Mesodermal cell (in vitro differentiated cells): Measurements from ENCODE around the gene ZDHHC12.
"Not testable (repeated sequence)": the region's sequence is repeated elsewhere in the genome, so short reads cannot be mapped to it uniquely, and the experiment has no call there.

Source experiments
- H3K27ac ChIP-seq: 2 replicates; pipeline ENCODE4 v1.7.0; 2013; ENCODE audit warnings: mild to moderate bottlenecking, low read depth, low read length, moderate library complexity; ENCODE audit not compliant: severe bottlenecking
- H3K36me3 ChIP-seq: 2 replicates; pipeline ENCODE4 v1.7.1; 2013; ENCODE audit warnings: mild to moderate bottlenecking, low read length, moderate library complexity; ENCODE audit not compliant: control insufficient read depth, insufficient read depth
- H3K4me1 ChIP-seq: one replicate; pipeline ENCODE4 v1.7.1; 2013; ENCODE audit warnings: mild to moderate bottlenecking, low read length; ENCODE audit not compliant: insufficient read depth, control insufficient read depth, poor library complexity, severe bottlenecking
- H3K4me3 ChIP-seq: 2 replicates; pipeline ENCODE4 v1.7.0; 2013; ENCODE audit warnings: low read length, control low read depth, mild to moderate bottlenecking; ENCODE audit not compliant: insufficient read depth, poor library complexity, severe bottlenecking; ENCODE audit errors: extremely low read depth
- H3K9me3 ChIP-seq: 2 replicates; pipeline ENCODE4 v1.7.1; 2013; ENCODE audit warnings: mild to moderate bottlenecking, low read length, moderate library complexity; ENCODE audit not compliant: control insufficient read depth
- WGBS, 2 experiments: methylation state at CpG; one replicate each; pipeline ENCODE4 v1.1.5; 2013; ENCODE audit warnings: missing lambda C conversion rate in 2 of 2; ENCODE audit not compliant: insufficient coverage in 2 of 2; 5-methylcytosine and 5-hydroxymethylcytosine counted together

ZDHHC12 gene

DNA sequence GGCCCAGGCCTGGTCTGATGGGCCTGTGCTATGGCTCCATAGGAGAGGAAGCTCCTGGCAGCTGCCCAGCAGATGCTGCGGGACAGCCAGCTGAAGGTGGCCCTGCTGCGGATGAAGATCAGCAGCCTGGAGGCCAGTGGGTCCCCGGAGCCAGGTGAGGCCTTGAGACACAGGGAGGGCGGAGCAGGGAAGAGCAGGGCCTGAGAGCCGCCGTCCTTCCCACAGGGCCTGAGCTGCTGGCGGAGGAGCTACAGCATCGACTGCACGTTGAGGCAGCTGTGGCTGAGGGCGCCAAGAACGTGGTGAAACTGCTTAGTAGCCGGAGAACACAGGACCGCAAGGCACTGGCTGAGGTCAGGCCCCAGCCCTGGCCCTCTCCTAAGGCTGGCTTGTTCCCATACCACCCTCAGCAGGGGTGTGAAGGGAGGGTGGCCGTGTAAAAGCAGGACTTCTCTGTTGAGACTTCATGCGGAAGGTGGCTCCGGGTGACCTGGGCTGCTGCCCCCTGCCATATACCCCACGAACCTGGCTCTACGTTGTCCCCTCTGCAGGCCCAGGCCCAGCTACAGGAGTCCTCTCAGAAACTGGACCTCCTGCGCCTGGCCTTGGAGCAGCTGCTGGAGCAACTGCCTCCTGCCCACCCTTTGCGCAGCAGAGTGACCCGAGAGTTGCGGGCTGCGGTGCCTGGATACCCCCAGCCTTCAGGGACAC lies 17.1 kb downstream of the ZDHHC12 start:
- Histone ChIP-seq H3K4me3 (no peak overlapping the region), H3K27ac (no peak overlapping the region), H3K9me3 (no peaks in the 10 kb centered on the region), H3K4me1 (peaks cover 10% of the 10 kb centered on the region), H3K36me3 (peaks cover 34% of the 10 kb centered on the region)
- WGBS, 2 experiments = 88 to 91% methylated on average over 18 to 21 of the region's 23 CpGs

DNA sequence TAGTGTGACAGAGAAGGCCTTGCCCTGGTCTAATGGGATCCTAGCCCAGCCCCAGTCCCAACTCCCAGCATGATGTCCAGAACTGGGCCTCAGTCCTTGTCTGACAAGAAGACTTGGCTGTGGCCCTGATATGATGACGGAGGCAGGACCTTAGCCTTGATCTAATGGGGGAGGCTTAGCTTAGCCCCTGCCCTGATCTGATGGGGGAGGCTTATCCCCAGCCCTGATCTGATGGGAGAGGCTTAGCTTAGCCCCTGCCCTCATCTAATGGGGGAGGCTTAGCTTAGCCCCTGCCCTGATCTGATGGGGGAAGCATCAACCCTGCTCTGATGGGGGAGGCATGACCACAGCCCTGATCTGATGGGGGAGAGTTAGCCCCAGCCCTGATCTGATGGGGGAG lies 17.9 kb downstream of the ZDHHC12 start:
- Histone ChIP-seq H3K4me1 (peaks cover 10% of the 10 kb centered on the region), H3K4me3 (no peak overlapping the region), H3K36me3 (peaks cover 34% of the 10 kb centered on the region), H3K9me3 (no peaks in the 10 kb centered on the region), H3K27ac (no peak overlapping the region)
- 92 to 100% methylated on average over 1 of the region's 1 CpG for WGBS, 2 experiments

DNA sequence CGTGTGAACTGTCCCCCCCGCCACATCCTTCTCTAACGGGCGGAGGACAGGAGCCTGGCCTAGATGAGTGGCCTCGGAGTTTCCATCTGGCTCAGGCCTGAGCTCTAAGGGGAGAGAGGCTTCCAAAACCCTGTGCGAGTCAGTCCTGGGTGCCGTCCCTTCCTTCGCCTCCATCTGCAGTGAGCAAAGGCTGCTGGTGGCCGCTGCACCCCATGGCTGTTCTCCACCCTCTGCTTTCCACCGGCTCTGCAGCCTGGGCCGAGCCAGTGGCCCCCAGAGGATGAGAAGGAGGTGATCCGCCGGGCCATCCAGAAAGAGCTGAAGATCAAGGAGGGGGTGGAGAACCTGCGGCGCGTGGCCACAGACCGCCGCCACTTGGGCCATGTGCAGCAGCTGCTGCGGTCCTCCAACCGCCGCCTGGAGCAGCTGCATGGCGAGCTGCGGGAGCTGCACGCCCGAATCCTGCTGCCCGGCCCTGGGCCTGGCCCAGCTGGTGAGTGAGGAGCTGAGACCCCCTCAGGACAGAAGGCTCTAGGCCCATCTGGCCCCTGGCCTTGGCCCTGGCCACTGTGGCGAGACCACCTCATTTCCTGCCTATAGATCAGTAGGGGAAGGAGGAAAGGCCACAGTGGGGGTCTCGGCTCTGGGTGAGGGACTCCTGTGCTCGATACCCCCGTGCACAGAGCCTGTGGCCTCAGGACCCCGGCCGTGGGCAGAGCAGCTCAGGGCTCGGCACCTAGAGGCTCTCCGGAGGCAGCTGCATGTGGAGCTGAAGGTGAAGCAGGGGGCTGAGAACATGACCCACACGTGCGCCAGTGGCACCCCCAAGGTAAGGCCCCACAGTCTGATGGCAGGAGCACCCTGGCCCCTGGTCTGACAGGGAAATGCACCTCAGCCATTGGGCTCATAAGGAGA lies 18.6 kb downstream of the ZDHHC12 start:
- Histone ChIP-seq H3K36me3 (peaks cover 34% of the 10 kb centered on the region), H3K9me3 (no peaks in the 10 kb centered on the region), H3K27ac (no peak overlapping the region), H3K4me3 (no peak overlapping the region), H3K4me1 (peaks cover 10% of the 10 kb centered on the region)
- WGBS, 2 experiments = 94 to 97% methylated on average over 27 to 32 of the region's 36 CpGs

DNA sequence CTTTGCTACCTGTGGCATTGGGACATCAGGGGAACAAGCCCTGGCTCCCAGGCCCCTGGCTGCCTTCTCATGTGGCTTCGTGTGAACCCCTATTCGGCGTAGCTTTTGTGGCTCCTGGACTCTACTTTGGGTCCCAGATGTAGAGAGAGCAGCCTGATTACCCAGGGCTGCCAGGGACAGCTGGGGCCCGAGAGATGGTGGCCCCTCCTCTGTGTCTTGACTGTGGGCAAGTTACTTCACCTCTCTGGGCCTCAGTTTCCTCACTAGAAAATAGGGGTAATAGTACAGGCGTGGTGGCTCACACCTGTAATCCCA lies 19.6 kb downstream of the ZDHHC12 start:
- H3K4me3 ChIP-seq = no peak overlapping the region
- H3K4me1 ChIP-seq = peaks cover 10% of the 10 kb centered on the region
- 97 to 98% methylated on average over 5 of the region's 5 CpGs for WGBS, 2 experiments
- no peak overlapping the region for H3K27ac ChIP-seq
- peaks cover 31% of the 10 kb centered on the region for H3K36me3 ChIP-seq
- H3K9me3 ChIP-seq = no peaks in the 10 kb centered on the region

DNA sequence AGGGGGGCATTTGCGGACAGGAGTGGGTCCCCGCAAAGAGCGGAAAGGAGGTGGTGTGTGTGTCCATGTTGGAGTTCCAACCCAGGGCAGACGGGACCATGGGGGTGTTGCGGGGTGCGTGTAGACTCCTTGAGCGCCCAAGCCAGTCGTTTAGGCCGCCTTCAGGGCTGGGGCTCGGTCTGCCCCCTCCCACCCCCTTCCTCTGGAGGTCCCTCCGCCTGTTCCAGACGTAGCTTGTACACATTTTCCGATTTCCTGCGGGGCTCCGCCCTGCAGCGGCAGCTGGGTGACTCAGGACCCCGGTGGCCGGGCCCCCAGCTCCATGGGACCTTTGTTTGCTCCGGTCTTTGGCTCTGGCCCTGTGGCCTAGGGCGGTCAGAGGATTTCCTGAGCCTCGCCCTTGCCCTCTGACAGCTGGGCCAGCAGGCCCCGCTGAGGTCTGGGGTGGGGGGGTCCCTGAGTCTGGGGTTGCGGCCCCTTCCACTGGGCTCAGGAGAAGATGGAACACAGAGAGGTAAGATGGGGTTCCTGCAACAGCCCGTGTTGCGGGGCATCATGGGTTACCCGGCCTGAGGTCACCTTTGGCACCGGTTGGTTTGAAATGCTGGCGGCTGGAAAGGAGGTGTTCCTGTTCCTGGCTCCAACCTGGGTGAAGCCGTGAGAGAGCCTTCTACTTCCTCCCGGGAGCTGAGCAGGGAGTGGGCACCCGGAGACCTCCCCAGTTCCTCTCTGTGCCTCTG lies 20.1 kb downstream of the ZDHHC12 start:
- H3K9me3 ChIP-seq = no peaks in the 10 kb centered on the region
- H3K36me3 ChIP-seq = peaks cover 30% of the 10 kb centered on the region
- H3K4me1 ChIP-seq = peaks cover 10% of the 10 kb centered on the region
- H3K4me3 ChIP-seq = peak overlapping the region; percentile 86
- 90% methylated on average over 27 to 31 of the region's 31 CpGs for WGBS, 2 experiments
- H3K27ac ChIP-seq = no peak overlapping the region

DNA sequence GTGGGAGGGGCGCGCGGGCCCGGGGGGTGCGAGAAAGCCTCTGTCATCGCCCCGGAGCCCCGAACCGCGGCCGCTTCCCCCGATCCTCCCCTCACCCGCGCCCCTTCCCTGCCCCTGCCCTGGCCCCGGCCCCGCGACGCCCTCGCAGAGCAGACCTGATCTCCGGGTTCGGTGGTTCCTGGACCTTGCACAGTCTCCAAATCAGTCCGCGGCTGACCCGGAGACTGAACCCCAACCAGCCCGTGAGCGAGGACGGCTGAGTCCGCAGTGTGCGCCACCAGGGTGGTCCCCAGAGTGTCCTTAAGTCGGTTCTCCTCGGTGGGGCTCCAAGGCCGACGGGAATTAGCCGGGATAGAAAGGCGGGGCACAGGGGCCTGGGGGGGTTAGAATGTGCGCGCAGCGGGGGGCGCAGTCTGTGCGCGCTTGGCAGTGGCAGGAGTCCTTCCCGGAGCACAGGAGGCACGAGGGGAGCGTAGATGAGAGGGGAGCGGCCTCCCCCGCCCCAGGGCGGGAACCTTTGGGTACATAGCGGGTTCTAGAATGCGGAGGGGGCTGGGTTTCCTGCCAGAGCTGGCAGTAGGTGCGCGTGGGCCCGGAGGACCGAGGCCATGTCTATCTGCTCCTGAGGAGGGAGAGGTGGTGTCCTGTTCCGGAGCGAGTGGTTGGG lies 20.8 kb downstream of the ZDHHC12 start:
- 5 to 6% methylated on average over 44 to 45 of the region's 55 CpGs for WGBS, 2 experiments
- Histone ChIP-seq H3K27ac (peak overlapping the region; percentile 29), H3K4me3 (peak overlapping the region; percentile 86), H3K4me1 (peaks cover 10% of the 10 kb centered on the region), H3K36me3 (peaks cover 25% of the 10 kb centered on the region), H3K9me3 (no peaks in the 10 kb centered on the region)

DNA sequence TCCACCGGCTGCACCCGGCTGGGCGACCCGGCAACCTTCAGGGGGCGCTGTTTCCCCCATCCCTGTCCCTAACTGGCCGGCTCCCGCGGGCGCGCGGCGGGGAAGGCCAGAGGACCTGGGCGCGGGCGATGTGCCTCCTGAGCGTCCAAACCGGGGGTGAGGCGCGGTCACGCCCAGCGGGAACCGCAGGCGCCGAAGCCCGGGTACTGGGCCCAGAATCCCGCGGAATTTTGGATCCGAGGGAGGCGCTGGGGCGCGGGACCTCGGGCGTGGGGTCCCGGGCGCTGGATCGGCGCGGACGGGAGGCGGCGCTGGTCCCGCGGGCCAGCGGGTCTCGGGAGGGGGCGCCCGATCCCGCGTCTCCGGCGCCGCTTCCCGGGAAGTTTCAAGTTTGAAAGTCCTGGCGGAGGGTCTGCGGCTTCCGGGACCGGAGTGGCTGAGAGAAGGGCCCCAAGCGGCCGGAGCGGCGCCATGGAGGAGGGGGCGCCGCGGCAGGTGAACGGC lies 21.4 kb downstream of the ZDHHC12 start, which contains the start of gene PKN3:
Gene PKN3 (plus strand): TSS at position 59 of the 504 bp plus-strand sequence. CDS start 413 bp downstream, at position 472.
- Histone ChIP-seq H3K4me1 (peaks cover 10% of the 10 kb centered on the region), H3K9me3 (no peaks in the 10 kb centered on the region), H3K36me3 (peaks cover 22% of the 10 kb centered on the region), H3K4me3 (peak within 1 kb of the TSS; percentile 86), H3K27ac (peak within 1 kb of the TSS; percentile 73)
- 0% methylated on average over 57 to 58 of the region's 65 CpGs for WGBS, 2 experiments

DNA sequence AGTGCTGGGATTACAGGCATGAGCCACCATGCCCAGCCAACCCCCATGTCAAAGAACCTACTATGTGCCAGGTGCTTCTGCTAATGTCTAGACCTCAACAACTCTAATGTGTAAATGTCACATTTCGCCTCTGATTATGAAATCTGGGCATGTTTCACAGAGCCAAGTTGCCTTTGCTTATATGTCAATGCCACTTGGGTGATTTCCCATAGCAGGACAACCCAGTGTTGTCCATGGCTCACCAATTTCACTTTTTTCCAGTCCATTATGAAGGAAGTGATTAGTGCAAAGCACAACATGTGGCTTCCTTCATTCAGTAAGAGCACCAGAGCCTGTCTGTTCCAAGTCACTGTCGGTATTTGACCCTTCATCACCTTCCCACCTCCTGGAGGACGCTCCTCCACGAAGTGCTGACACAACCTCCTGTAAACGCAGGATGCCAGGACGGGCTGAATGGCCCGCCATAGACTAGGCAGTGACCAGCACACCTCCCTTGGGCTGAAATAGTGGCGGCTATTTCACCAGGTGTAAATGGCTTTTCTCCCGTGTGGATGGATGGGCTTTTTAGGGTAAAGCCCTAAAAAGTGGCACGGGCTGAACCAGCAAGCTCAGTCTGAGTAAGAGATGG lies 22.6 kb downstream of the ZDHHC12 start:
- Histone ChIP-seq H3K36me3 (peaks cover 22% of the 10 kb centered on the region), H3K4me1 (peaks cover 17% of the 10 kb centered on the region), H3K9me3 (no peaks in the 10 kb centered on the region), H3K27ac (no peak overlapping the region), H3K4me3 (no peak overlapping the region)
- WGBS, 2 experiments = 91 to 94% methylated on average over 7 to 10 of the region's 10 CpGs

DNA sequence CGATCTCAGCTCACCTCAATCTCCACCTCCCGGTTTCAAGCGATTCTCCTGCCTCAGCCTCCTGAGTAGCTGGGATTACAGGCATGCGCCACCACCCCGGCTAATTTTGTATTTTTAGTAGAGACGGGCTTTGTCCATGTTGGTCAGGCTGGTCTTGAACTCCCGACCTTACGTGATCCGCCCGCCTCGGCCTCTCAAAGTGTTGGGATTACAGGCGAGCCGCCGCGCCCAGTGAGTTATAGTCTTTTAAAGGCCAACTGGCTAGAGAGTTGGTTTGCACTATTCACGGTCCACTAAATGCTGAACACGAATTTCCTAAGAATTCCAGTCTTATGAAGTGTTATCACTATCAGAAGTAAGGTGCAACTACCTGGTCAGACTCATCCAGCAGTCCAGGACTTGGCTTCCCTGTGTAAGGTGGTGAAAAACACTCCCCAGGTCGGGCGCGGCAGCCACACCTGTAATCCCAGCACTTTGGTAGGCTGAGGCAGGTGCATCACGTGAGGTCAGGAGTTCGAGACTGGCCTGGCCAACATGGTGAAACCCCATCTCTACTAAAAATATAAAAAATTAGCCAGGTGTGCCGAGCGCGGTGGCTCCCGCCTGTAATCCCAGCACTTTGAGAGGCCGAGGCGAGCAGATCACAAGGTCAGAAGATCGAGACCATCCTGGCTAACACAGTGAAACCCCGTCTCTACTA lies 24.7 kb downstream of the ZDHHC12 start:
- 85 to 94% methylated on average over 17 to 28 of the region's 30 CpGs for whole genome bisulfite sequencing, 2 experiments
- not testable (repeated sequence) for H3K27ac ChIP-seq, H3K9me3 ChIP-seq, H3K4me3 ChIP-seq
- H3K4me1 ChIP-seq = peaks cover 17% of the 10 kb centered on the region
- H3K36me3 ChIP-seq = peaks cover 30% of the 10 kb centered on the region
